Adrenal gland (tissue), 5 donors: ENCODE results near the gene PPP3R2.

Experiments
- POLR2A ChIP-seq, 2 donors: fragments of 450-650 bp; IDR thresholded peaks; one replicate each; pipeline ENCODE4 v1.6.1; 2017; ENCODE audit warnings: antibody characterized with exemption in 2 of 2, mild to moderate bottlenecking in 2 of 2, moderate library complexity in 1 of 2
- TF ChIP-seq, protein P1 (sequence below), 6 experiments: fragments of 450-650 bp in 4 of 6; fragments of 200-600 bp in 2 of 6; sonication (generic) in 1 of 6; IDR thresholded peaks; 1 replicate in 5 of 6; 2 replicates in 1 of 6; pipeline versions ENCODE4 v1.5.1 to v1.8.0; 2016 to 2021; ENCODE audit warnings: antibody characterized with exemption in 6 of 6, mild to moderate bottlenecking in 2 of 6, moderate library complexity in 1 of 6
- donor health status: DM: no; HTN: no; CAD: no.

DNA sequence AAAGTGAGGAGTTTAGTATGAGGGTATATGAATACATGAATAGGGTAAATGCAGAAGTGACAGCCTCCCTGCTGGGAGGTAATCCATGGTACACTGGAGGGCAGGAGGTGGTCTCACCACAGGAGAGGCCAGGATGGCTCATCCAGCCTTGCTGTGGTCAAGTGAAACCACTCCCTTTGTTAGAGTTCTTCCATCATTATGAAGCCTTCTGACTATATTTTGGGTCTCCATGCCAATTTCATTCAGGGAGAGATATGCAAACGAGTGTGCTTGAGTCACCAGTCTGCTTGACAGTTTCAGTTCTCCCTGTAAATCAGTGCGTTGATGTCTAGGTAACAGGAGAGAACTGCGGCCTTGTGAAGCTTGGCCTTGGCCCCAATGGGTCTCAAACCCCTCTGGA lies 16.4 kb downstream of the PPP3R2 start:
- TF ChIP-seq, protein P1, sequence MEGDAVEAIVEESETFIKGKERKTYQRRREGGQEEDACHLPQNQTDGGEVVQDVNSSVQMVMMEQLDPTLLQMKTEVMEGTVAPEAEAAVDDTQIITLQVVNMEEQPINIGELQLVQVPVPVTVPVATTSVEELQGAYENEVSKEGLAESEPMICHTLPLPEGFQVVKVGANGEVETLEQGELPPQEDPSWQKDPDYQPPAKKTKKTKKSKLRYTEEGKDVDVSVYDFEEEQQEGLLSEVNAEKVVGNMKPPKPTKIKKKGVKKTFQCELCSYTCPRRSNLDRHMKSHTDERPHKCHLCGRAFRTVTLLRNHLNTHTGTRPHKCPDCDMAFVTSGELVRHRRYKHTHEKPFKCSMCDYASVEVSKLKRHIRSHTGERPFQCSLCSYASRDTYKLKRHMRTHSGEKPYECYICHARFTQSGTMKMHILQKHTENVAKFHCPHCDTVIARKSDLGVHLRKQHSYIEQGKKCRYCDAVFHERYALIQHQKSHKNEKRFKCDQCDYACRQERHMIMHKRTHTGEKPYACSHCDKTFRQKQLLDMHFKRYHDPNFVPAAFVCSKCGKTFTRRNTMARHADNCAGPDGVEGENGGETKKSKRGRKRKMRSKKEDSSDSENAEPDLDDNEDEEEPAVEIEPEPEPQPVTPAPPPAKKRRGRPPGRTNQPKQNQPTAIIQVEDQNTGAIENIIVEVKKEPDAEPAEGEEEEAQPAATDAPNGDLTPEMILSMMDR (IDR thresholded peaks at IDR 0.05) = no peak
- no peak for TF ChIP-seq POLR2A (IDR thresholded peaks at IDR 0.05)
